ENCODE data around the gene GATB. TPM values are rescaled to one million over a fixed set of nuclear protein-coding genes. Genes with fewer than 3 reads are reported as not detected.

The GATB gene
- total RNA-seq, 1 experiment from 2014 or later, result 20.4 TPM

- BruUV-seq (replicated peaks), result no TSS peak
- CTCF ChIA-PET, result no interaction called here
- no peak for DNase-seq
Observed at GRCh38 chr4:151703401-151703800, 57.4 kb downstream of the GATB start.

GRCh38 chr4:151702256-151702655 lies 58.6 kb downstream of the GATB start:
- no peak overlapping the region for H3K4me3 ChIP-seq (ENCODE audit: low read length)
- no peaks in the 10 kb centered on the region for H3K9me2 ChIP-seq (replicated peaks; ENCODE audit: low read length)
- no peak overlapping the region for H3K9ac ChIP-seq (ENCODE audit: low read length)
- no peak for TF ChIP-seq CTCF (conservative IDR thresholded peaks at IDR 0.05; ENCODE audit: low read depth, low read length)
- TF ChIP-seq EZH2 (IDR thresholded peaks at IDR 0.05; ENCODE audit: low read length, unreplicated experiment), result no peak
- no peak for TF ChIP-seq EZH2phosphoT487 (IDR thresholded peaks at IDR 0.05; ENCODE audit: borderline replicate concordance, low read length)
- ATAC-seq (no peak), DNase-seq (no peak)
- H3K4me1 ChIP-seq (ENCODE audit: insufficient read depth, low read length), result no peaks in the 10 kb centered on the region
- no peak overlapping the region for H3K4me2 ChIP-seq (ENCODE audit: low read length)
- H3K27ac ChIP-seq (ENCODE audit: low read length), result no peak overlapping the region
- no peak overlapping the region for H2AFZ ChIP-seq (ENCODE audit: low read length)
- H3K36me3 ChIP-seq (ENCODE audit: low read depth, low read length), result no peaks in the 10 kb centered on the region
- ChIA-PET POLR2A (ENCODE audit: unreplicated experiment) (no interaction called here), CTCF (no interaction called here)
- H4K20me1 ChIP-seq (ENCODE audit: low read length), result no peaks in the 10 kb centered on the region
- BruUV-seq (replicated peaks), result no TSS peak
- no peaks in the 10 kb centered on the region for H3K79me2 ChIP-seq (ENCODE audit: low read length)
- intact Hi-C loops (cut with micrococcal nuclease), result no loop called here
- H3F3A ChIP-seq (ENCODE audit: low read length, unreplicated experiment), result no peaks in the 10 kb centered on the region
- no peaks in the 10 kb centered on the region for H3K9me3 ChIP-seq (ENCODE audit: low read length)
- H3K27me3 ChIP-seq (ENCODE audit: low read length), result no peaks in the 10 kb centered on the region

More at GRCh38 chr4:151703401-151703800, 57.4 kb downstream of the GATB start:
- no peak overlapping the region for H3K4me3 ChIP-seq (ENCODE audit: low read length)
- no peaks in the 10 kb centered on the region for H3K9me3 ChIP-seq (ENCODE audit: low read length)
- H3K4me2 ChIP-seq (ENCODE audit: low read length), result no peak overlapping the region
- no peak overlapping the region for H3K9ac ChIP-seq (ENCODE audit: low read length)
- no peak overlapping the region for H3K27ac ChIP-seq (ENCODE audit: low read length)
- no peaks in the 10 kb centered on the region for H4K20me1 ChIP-seq (ENCODE audit: low read length)
- H3F3A ChIP-seq (ENCODE audit: low read length, unreplicated experiment), result no peaks in the 10 kb centered on the region
- no peak for ATAC-seq
- no peaks in the 10 kb centered on the region for H3K79me2 ChIP-seq (ENCODE audit: low read length)
- TF ChIP-seq EZH2 (IDR thresholded peaks at IDR 0.05; ENCODE audit: low read length, unreplicated experiment) (no peak), CTCF (conservative IDR thresholded peaks at IDR 0.05; ENCODE audit: low read depth, low read length) (no peak)
- H3K27me3 ChIP-seq (ENCODE audit: low read length), result no peaks in the 10 kb centered on the region
- no peaks in the 10 kb centered on the region for H3K9me2 ChIP-seq (replicated peaks; ENCODE audit: low read length)
- POLR2A ChIA-PET (ENCODE audit: unreplicated experiment), result no interaction called here
- intact Hi-C loops (cut with micrococcal nuclease), result no loop called here
- no peak overlapping the region for H2AFZ ChIP-seq (ENCODE audit: low read length)
- H3K4me1 ChIP-seq (ENCODE audit: insufficient read depth, low read length), result no peaks in the 10 kb centered on the region
- H3K36me3 ChIP-seq (ENCODE audit: low read depth, low read length), result no peaks in the 10 kb centered on the region

GRCh38 chr4:151700566-151701316 lies 60.1 kb downstream of the GATB start:
- POLR2A ChIA-PET (ENCODE audit: unreplicated experiment), result no interaction called here
- Histone ChIP-seq H3K79me2 (ENCODE audit: low read length) (no peaks in the 10 kb centered on the region), H3K27ac (ENCODE audit: low read length) (no peak overlapping the region), H4K20me1 (ENCODE audit: low read length) (no peaks in the 10 kb centered on the region), H3K9ac (ENCODE audit: low read length) (no peak overlapping the region), H2AFZ (ENCODE audit: low read length) (no peak overlapping the region), H3K9me2 (replicated peaks; ENCODE audit: low read length) (no peaks in the 10 kb centered on the region), H3K4me3 (ENCODE audit: low read length) (no peak overlapping the region), H3K36me3 (ENCODE audit: low read depth, low read length) (no peaks in the 10 kb centered on the region), H3F3A (ENCODE audit: low read length, unreplicated experiment) (no peaks in the 10 kb centered on the region), H3K27me3 (ENCODE audit: low read length) (no peaks in the 10 kb centered on the region), H3K4me1 (ENCODE audit: insufficient read depth, low read length) (no peaks in the 10 kb centered on the region), H3K9me3 (ENCODE audit: low read length) (no peaks in the 10 kb centered on the region), H3K4me2 (ENCODE audit: low read length) (no peak overlapping the region)
- no peak for ATAC-seq
- intact Hi-C loops (cut with micrococcal nuclease), result no loop called here
- BruUV-seq (replicated peaks), result no TSS peak
- CTCF ChIA-PET, result no interaction called here
- TF ChIP-seq CTCF (conservative IDR thresholded peaks at IDR 0.05; ENCODE audit: low read depth, low read length), result no peak
- no peak for TF ChIP-seq EZH2phosphoT487 (IDR thresholded peaks at IDR 0.05; ENCODE audit: borderline replicate concordance, low read length)
- no peak for TF ChIP-seq EZH2 (IDR thresholded peaks at IDR 0.05; ENCODE audit: low read length, unreplicated experiment)
- DNase-seq, result no peak
